Left lung (tissue), 10 donors: Measurements from ENCODE around the gene TMCC1. TPM values are rescaled to one million over a fixed set of nuclear protein-coding genes. Genes with fewer than 3 reads are reported as not detected.

Experiments
- ATAC-seq: fragments of 200-7000 bp; cut with Tn5 transposase; one replicate; pipeline ENCODE4 v1.9.1; 2020; ENCODE audit warnings: moderate library complexity
- DNase-seq, 4 donors: peaks; one replicate each; pipeline ENCODE4 v3.0.0-alpha.2; 2013 to 2020
- H3K27ac ChIP-seq, 2 donors: fragments of 200-600 bp; sonication (generic) in 1 of 2; one replicate each; pipeline versions ENCODE4 v1.5.0 to v1.8.0; 2020 to 2021
- H3K27me3 ChIP-seq, 2 donors: fragments of 200-600 bp; sonication (generic) in 1 of 2; one replicate each; pipeline versions ENCODE4 v1.5.0 to v1.8.0; 2020 to 2021
- H3K36me3 ChIP-seq, 2 donors: fragments of 200-600 bp; sonication (generic) in 1 of 2; one replicate each; pipeline versions ENCODE4 v1.5.0 to v1.8.0; 2020 to 2021
- H3K4me1 ChIP-seq, 2 donors: fragments of 200-600 bp; one replicate each; pipeline ENCODE4 v1.8.0; 2021
- H3K4me3 ChIP-seq, 2 donors: fragments of 200-600 bp; sonication (generic) in 1 of 2; one replicate each; pipeline versions ENCODE4 v1.5.0 to v1.8.0; 2020 to 2021; ENCODE audit warnings: mild to moderate bottlenecking in 1 of 2
- H3K9me3 ChIP-seq, 2 donors: fragments of 200-600 bp; sonication (generic) in 1 of 2; one replicate each; pipeline versions ENCODE4 v1.5.0 to v1.8.0; 2020 to 2021
- intact Hi-C, 2 donors: fragments of 100-400 bp; cut with DNase I; formaldehyde crosslinking; loops; one replicate each; pipeline versions ENCODE4 v1.11.2 to v1.14.2; 2022
- polyA plus RNA-seq, 6 donors: library from polyadenylated mRNA; unstranded; fragments of 120-200 nt; gene quantifications; one replicate each; pipeline ENCODE4 v1.2.1, GENCODE V29; 2013; ENCODE audit not compliant: insufficient read length in 6 of 6
- total RNA-seq, 2 donors: library from RNA; stranded (reverse); fragmentation: NEBNext Ultra II Directional; extraction: Animal tissue kit (Norgen Biotek cat#: 25700); gene quantifications; one replicate each; pipeline ENCODE4 v1.2.1, GENCODE V29; 2021
- TF ChIP-seq, protein P1 (sequence below), 2 donors: fragments of 200-600 bp; sonication (generic) in 1 of 2; IDR thresholded peaks; one replicate each; pipeline versions ENCODE4 v1.5.0 to v1.8.0; 2021; ENCODE audit warnings: antibody characterized with exemption in 2 of 2
- donor health status: DM: no; HTN: yes; CAD: no.
- donor health status: DM: no; HTN: no; CAD: no.

The TMCC1 gene
- total and polyA plus RNA-seq, 8 donors: 24.4 to 38.8 (median 27.4) TPM

DNA sequence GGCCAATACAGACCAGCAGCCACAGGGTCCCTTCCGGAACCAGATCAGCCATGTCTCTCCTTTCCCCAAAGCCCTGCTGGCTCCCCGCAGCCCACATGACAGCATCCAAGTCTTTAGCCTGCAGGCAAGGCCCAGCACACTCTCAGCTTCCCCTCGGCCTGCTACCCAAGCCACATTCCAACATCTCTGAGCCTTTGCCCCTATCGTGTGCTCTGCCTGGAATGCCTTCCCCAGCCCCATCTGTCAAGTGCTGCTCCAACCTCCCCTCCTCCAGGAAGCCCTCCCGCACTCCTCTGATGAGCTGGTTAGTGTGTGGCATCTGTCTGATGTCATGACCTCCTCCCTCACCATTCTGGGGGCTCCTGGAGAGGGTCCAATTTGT is 295.5 kb downstream of the TMCC1 start:
- no peak for DNase-seq
- H3K4me3 ChIP-seq: no peak overlapping the region
- intact Hi-C loops: loop anchor here in 1 of 2 donors (10.0 kb wide), 1 partner anchor 103 kb away; no protein-coding TSS in a partner anchor
- H3K27me3 ChIP-seq: no peaks in the 10 kb centered on the region
- H3K9me3 ChIP-seq: no peaks in the 10 kb centered on the region
- TF ChIP-seq, protein P1, sequence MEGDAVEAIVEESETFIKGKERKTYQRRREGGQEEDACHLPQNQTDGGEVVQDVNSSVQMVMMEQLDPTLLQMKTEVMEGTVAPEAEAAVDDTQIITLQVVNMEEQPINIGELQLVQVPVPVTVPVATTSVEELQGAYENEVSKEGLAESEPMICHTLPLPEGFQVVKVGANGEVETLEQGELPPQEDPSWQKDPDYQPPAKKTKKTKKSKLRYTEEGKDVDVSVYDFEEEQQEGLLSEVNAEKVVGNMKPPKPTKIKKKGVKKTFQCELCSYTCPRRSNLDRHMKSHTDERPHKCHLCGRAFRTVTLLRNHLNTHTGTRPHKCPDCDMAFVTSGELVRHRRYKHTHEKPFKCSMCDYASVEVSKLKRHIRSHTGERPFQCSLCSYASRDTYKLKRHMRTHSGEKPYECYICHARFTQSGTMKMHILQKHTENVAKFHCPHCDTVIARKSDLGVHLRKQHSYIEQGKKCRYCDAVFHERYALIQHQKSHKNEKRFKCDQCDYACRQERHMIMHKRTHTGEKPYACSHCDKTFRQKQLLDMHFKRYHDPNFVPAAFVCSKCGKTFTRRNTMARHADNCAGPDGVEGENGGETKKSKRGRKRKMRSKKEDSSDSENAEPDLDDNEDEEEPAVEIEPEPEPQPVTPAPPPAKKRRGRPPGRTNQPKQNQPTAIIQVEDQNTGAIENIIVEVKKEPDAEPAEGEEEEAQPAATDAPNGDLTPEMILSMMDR (IDR thresholded peaks at IDR 0.05): no peak
- no peak for ATAC-seq
- peaks cover 83 to 100% of the 10 kb centered on the region in 2 donors for H3K4me1 ChIP-seq
- peaks cover 0 to 3% of the 10 kb centered on the region in 2 donors for H3K36me3 ChIP-seq
- peak overlapping the region; percentile 83 to 91 for H3K27ac ChIP-seq

Other genes with a start within 250 kb of the TMCC1 start
- gene TRH, start 81.0 kb upstream of the TMCC1 start, total RNA-seq: not detected
- gene TRH, start 81.0 kb upstream of the TMCC1 start, polyA plus RNA-seq: under 1 TPM; 0.21 to 0.57 (median 0.39) TPM
- 1 to 10 TPM in 1 of 2 donors, under 1 TPM in 1; 0.64 to 1.4 TPM for gene ALG1L2, start 188.1 kb upstream of the TMCC1 start, total RNA-seq
- gene ALG1L2, start 188.1 kb upstream of the TMCC1 start, polyA plus RNA-seq: 1 to 10 TPM; 2.0 to 5.4 (median 4.1) TPM